ENCODE data around the gene OGDH. TPM values are rescaled to one million over a fixed set of nuclear protein-coding genes. Genes with fewer than 3 reads are reported as not detected.

OGDH gene
- total and polyA plus RNA-seq, 2 of the 4 experiments (the other 2 are of a cell fraction) = 47.4 to 56.5 TPM

DNA sequence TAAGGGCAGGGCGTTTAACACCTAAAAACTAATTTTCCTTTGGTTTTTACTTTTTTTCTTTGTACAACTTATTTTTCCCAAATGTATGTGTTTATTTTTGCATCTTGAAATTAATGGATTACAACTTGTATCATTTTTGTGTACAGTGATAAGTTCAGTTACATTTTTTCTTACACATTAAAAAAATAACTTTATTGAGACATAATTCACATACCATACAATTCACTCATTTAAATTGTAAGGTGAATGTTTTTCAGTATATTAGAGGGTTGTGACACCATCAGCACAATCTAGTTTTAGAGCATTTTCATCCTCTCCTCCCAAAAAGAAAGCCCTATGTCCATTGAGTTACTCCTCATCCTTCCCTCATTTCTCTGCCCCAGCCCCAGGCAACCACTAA is 11.6 kb downstream of the OGDH start:
- in situ Hi-C loops (cut with MboI; ENCODE audit: low sequenced_read_pairs) (no loop called here), intact Hi-C loops (cut with micrococcal nuclease) (no loop called here), dilution Hi-C loops (cut with HindIII; ENCODE audit: low sequenced_read_pairs, unreplicated experiment) (no loop called here)
- Histone ChIP-seq H4K5ac (ENCODE audit: low read depth, low read length) (no peak overlapping the region), H2BK120ac (ENCODE audit: low read depth, low read length) (no peak overlapping the region), H3K36me3 (ENCODE audit: control insufficient read depth, insufficient read depth, low read length) (peaks cover 2% of the 10 kb centered on the region; the same call in 1 of the 2 replicates), H4K91ac (ENCODE audit: insufficient read depth, low read depth, low read length) (no peak overlapping the region), H2BK20ac (ENCODE audit: low read depth, low read length) (no peak overlapping the region), H3K23ac (ENCODE audit: low read depth, low read length) (no peak overlapping the region), H3K4me2 (ENCODE audit: low read depth, low read length) (no peak overlapping the region), H2AFZ (replicated peaks; ENCODE audit: low read length, poor library complexity) (no peak overlapping the region), H3K4ac (ENCODE audit: low read depth, low read length) (no peak overlapping the region), H3K4me3 (ENCODE audit: insufficient read depth, low read depth, low read length) (no peak overlapping the region), H2AK9ac (replicated peaks; ENCODE audit: low read depth, low read length, poor library complexity) (no peak overlapping the region), H3K9me3 (ENCODE audit: control insufficient read depth, insufficient read depth, low read length) (no peaks in the 10 kb centered on the region), H3K27me3 (ENCODE audit: control insufficient read depth, insufficient read depth, low read length) (no peaks in the 10 kb centered on the region), H3K9me1 (ENCODE audit: insufficient read depth, low read length) (peaks cover 8% of the 10 kb centered on the region), H4K20me1 (ENCODE audit: insufficient read depth, low read length) (peaks cover 21% of the 10 kb centered on the region), H3K18ac (ENCODE audit: low read depth, low read length) (no peak overlapping the region), H2BK5ac (ENCODE audit: low read depth, low read length, poor library complexity, severe bottlenecking) (peak overlapping the region; percentile 38), H3K27ac (ENCODE audit: insufficient read depth, low read length) (no peak overlapping the region), H2AK5ac (ENCODE audit: low read depth, low read length) (no peak overlapping the region), H3K4me1 (ENCODE audit: control insufficient read depth, insufficient read depth, low read length) (peaks cover 10% of the 10 kb centered on the region), H4K8ac (ENCODE audit: low read depth in 2 of 2, low read length in 2 of 2) (peak overlapping the region in 1 of 2 experiments; percentile 28; a peak in 1 of 4 replicates), H2BK15ac (ENCODE audit: low read depth, low read length) (no peak overlapping the region), H3K79me1 (ENCODE audit: low read depth in 1 of 2, low read length in 2 of 2) (peaks cover 39 to 69% of the 10 kb centered on the region in 2 experiments), H3K56ac (ENCODE audit: extremely low read depth, insufficient read depth, low read length) (no peak overlapping the region), H3K14ac (replicated peaks; ENCODE audit: low read depth, low read length) (no peak overlapping the region), H3K9ac (ENCODE audit: low read depth, low read length) (no peak overlapping the region)
- no TSS peak for BruUV-seq (replicated peaks)
- POLR2A ChIA-PET (ENCODE audit: unreplicated experiment) = no interaction called here
- DNase-seq (no peak), ATAC-seq (ENCODE audit: low read depth) (no peak)
- TF ChIP-seq, protein P1, sequence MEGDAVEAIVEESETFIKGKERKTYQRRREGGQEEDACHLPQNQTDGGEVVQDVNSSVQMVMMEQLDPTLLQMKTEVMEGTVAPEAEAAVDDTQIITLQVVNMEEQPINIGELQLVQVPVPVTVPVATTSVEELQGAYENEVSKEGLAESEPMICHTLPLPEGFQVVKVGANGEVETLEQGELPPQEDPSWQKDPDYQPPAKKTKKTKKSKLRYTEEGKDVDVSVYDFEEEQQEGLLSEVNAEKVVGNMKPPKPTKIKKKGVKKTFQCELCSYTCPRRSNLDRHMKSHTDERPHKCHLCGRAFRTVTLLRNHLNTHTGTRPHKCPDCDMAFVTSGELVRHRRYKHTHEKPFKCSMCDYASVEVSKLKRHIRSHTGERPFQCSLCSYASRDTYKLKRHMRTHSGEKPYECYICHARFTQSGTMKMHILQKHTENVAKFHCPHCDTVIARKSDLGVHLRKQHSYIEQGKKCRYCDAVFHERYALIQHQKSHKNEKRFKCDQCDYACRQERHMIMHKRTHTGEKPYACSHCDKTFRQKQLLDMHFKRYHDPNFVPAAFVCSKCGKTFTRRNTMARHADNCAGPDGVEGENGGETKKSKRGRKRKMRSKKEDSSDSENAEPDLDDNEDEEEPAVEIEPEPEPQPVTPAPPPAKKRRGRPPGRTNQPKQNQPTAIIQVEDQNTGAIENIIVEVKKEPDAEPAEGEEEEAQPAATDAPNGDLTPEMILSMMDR (conservative IDR thresholded peaks at IDR 0.05; ENCODE audit: low read depth, low read length) = no peak
- TF ChIP-seq FOS (IDR thresholded peaks at IDR 0.05; ENCODE audit: low read depth, low read length) (no peak), MXI1 (IDR thresholded peaks at IDR 0.05; ENCODE audit: borderline replicate concordance, low read depth, low read length) (no peak), RFX5 (IDR thresholded peaks at IDR 0.05; ENCODE audit: low read depth, low read length) (no peak), MAFK (IDR thresholded peaks at IDR 0.05; ENCODE audit: low read depth, low read length) (no peak), CHD1 (IDR thresholded peaks at IDR 0.05; ENCODE audit: low read depth, low read length) (no peak), NFE2L2 (IDR thresholded peaks at IDR 0.05; ENCODE audit: low read depth, low read length) (no peak), RAD21 (IDR thresholded peaks at IDR 0.05; ENCODE audit: low read length) (no peak), RCOR1 (IDR thresholded peaks at IDR 0.05; ENCODE audit: insufficient replicate concordance, low read length) (no peak), MAZ (IDR thresholded peaks at IDR 0.05; ENCODE audit: borderline replicate concordance, low read depth, low read length) (no peak), CEBPB (IDR thresholded peaks at IDR 0.05; ENCODE audit: low read depth, low read length) (no peak), BHLHE40 (IDR thresholded peaks at IDR 0.05; ENCODE audit: low read depth, low read length) (no peak), SMC3 (IDR thresholded peaks at IDR 0.05; ENCODE audit: low read depth, low read length) (no peak), POLR2A (IDR thresholded peaks at IDR 0.05; ENCODE audit: low read depth, low read length) (no peak)
- TF ChIP-seq, protein P2, sequence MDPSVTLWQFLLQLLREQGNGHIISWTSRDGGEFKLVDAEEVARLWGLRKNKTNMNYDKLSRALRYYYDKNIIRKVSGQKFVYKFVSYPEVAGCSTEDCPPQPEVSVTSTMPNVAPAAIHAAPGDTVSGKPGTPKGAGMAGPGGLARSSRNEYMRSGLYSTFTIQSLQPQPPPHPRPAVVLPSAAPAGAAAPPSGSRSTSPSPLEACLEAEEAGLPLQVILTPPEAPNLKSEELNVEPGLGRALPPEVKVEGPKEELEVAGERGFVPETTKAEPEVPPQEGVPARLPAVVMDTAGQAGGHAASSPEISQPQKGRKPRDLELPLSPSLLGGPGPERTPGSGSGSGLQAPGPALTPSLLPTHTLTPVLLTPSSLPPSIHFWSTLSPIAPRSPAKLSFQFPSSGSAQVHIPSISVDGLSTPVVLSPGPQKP (IDR thresholded peaks at IDR 0.05; ENCODE audit: borderline replicate concordance, low read depth, low read length) = no peak
- TF ChIP-seq, protein P3, sequence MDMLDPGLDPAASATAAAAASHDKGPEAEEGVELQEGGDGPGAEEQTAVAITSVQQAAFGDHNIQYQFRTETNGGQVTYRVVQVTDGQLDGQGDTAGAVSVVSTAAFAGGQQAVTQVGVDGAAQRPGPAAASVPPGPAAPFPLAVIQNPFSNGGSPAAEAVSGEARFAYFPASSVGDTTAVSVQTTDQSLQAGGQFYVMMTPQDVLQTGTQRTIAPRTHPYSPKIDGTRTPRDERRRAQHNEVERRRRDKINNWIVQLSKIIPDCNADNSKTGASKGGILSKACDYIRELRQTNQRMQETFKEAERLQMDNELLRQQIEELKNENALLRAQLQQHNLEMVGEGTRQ (IDR thresholded peaks at IDR 0.05; ENCODE audit: low read depth, low read length) = no peak
- CTCF ChIA-PET = no interaction called here
- no CpG with 5 or more reads among the region's 1 CpG for WGBS, 2 experiments (ENCODE audit: extremely low coverage in 2 of 2, insufficient read length in 1 of 2)

Data from IMR-90 (cell line).